Right kidney (tissue), 1 donor: ENCODE data around the gene ASH1L.
"Not testable (repeated sequence)": the region's sequence is repeated elsewhere in the genome, so short reads cannot be mapped to it uniquely, and the experiment has no call there.

ENCODE experiments used
- DNase-seq: peaks from one replicate; pipeline ENCODE4 v3.0.0-alpha.2; 2016

ASH1L gene

DNA sequence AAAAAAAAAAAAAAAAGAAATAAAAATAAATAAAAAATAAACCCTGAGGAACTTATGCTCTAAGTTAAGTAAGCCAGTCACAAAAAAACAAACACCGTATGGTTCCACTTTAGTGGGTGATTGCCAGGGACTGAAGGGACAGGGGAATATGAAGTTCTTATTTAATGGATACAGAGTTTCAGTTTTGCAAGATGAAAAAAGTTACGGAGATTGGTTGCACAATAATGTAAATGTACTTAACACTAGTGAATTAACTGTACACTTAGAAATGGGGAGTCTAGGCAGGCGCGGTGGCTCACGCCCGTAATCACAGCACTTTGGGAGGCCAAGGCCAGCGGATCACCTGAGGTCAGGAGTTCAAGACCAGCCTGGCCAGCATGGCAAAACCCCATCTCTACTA, 111.4 kb downstream of the ASH1L start:
- no peak for DNase-seq

DNA sequence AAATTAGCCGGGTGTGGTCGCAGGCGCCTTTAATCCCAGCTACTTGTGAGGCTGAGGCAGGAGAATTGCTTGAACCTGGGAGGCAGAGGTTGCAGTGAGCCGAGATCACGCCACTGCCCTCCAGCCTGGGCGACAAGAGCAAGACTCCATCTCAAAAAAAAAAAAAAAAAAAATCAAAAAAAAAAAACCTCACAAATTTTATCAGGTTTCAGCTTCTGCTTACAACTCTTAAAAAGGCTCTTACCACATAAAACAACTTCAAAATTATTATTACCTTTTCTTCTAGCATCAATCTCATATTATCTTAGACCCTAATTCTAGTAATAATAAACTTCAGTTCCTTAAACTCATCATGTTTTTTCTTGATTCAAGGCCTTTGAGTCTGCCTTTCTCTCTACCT, 120.2 kb downstream of the ASH1L start:
- DNase-seq: not testable (repeated sequence)

DNA sequence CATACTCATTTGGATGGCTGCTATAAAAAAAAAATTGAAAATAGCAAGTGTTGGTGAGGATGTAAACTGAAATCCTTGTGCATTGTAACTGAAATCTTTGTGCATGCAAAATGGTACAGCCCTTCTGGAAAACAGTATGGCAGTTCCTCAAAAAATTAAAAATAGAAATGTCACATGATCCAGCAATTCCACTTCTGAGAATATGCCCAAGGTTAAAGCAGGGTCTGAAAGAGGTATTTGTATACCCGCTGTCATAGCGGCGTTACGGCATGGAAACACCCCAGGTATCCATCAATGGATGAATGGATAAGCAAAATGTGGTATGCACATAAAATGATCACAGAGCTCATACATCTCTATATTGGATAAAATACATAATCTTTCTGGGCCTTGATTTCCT, 125.2 kb downstream of the ASH1L start:
- no peak for DNase-seq

DNA sequence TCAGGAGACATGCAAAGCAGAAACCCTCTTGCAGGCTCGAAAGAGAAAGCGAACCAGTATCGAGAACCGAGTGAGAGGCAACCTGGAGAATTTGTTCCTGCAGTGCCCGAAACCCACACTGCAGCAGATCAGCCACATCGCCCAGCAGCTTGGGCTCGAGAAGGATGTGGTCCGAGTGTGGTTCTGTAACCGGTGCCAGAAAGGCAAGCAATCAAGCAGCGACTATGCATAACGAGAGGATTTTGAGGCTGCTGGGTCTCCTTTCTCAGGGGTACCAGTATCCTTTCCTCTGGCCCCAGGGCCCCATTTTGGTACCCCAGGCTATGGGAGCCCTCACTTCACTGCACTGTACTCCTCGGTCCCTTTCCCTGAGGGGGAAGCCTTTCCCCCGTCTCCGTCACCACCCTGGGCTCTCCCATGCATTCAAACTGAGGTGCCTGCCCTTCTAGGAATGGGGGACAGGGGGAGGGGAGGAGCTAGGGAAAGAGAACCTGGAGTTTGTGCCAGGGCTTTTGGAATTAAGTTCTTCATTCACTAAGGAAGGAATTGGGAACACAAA, 128.7 kb downstream of the ASH1L start:
- DNase-seq: not testable (repeated sequence)

DNA sequence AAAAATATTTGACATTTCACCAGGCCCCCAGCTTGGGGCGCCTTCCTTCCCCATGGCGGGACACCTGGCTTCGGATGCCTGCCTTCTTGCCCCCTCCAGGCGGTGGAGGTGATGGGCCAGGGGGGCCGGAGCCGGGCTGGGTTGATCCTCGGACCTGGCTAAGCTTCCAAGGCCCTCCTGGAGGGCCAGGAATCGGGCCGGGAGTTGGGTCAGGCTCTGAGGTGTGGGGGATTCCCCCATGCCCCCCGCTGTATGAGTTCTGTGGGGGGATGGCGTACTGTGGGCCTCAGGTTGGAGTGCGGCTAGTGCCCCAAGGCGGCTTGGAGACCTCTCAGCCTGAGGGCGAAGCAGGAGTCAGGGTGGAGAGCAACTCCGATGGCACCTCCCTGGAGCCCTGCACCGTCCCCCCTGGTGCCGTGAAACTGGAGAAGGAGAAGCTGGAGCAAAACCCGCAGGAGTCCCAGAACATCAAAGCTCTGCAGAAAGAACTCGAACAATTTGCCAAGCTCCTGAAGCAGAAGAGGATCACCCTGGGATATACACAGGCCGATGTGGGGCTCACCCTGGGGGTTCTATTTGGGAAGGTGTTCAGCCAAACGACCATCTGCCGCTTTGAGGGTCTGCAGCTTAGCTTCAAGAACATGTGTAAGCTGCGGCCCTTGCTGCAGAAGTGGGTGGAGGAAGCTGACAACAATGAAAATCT, 129.3 kb downstream of the ASH1L start:
- not testable (repeated sequence) for DNase-seq

DNA sequence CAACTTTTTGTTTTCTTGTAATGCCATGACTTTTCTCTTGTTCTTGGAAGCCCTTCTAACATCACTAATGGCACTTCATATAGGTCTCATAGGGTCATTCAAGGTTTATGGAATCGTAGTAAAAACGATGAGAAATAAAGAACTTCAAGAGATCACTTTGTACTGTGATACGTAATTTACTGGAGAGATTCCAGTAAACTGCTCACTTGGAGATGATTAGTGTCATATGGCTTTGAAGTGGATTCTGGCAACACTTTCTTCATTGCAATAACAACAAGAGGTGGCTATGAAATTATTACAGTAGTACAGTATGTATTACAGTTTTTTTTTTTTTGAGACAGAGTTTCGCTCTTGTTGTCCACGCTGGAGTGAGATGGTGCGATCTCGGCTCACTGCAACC, 138.5 kb downstream of the ASH1L start:
- DNase-seq: no peak

DNA sequence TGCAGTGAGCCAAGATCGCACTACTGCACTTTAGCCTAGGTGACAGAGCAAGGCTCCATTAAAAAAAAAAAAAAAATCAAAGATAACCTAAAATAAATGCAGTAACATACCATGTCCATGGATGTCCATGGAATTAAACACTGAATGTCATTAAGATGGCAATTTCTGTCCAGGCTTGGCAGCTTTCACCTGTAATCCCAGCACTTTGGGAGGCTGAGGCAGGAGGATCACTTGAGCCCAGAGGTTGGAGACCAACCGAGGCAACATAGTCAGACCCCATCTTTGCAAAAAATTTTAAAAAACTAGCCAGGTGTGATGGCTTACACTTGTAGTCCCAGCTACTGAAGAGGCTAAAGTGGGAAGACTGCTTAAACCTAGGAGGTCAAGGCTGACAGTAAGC, 141.8 kb downstream of the ASH1L start:
- DNase-seq: no peak

DNA sequence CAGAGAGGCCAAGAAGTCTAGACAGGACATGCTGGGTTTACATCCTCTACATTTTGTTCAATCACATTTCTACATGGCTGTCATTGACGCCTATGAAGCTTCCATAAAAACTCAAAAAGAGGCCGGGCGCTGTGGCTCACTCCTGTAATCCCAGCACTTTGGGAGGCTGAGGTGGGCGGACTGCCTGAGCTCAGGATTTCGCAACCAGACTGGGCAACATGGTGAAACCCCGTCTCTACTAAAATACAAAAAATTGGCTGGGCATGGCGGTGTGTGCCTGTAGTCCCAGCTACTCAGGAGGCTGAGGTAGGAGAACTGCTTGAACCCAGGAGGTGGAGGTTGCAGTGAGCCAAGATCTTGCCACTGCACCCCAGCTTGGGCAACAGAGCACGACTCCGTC, 150.8 kb downstream of the ASH1L start:
- DNase-seq: not testable (repeated sequence)

DNA sequence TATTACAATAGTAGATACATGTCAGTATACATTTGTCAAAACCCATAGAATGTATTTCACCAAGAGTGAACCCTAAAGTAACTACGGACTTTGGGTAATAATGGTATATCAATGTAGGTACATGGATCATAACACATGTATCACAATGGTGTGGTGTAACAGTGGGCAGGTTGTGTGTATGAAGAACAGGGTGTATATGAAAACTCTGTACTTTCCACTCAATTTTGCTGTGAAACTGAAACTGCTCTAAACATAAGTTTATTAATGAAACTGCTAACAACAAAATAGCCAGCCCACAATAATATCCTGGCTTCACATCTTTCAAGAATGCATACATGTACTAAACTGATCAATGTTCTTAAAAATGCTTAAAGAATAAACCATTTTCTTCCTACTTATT, 151.7 kb downstream of the ASH1L start:
- no peak for DNase-seq

DNA sequence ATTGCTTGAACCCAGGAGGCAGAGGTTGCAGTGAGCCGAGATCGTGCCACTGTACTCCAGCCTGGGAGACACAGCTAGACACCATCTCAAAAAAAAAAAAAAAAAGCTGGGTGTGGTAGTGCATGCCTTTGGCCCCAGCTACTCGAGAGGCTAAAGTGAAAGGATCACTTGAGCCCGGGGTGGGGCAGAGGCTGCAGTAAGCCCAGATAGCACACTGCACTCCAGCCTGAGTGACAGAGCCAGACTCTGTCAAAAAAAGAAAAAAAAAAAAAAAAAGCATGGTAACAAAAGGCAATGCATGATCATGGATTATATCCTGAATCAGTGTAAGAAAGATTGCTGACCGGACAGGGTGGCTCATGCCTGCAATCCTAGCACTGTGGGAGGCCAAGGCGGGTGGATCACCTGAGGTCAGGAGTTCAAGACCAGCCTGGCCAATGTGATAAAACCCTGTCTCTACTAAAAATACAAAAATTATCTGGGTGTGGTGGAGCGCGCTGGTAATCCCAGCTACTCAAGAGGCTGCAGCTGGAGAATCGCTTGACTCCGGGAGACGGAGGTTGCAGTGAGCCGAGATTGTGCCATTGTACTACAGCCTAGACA, 165.6 kb downstream of the ASH1L start:
- DNase-seq: no peak

DNA sequence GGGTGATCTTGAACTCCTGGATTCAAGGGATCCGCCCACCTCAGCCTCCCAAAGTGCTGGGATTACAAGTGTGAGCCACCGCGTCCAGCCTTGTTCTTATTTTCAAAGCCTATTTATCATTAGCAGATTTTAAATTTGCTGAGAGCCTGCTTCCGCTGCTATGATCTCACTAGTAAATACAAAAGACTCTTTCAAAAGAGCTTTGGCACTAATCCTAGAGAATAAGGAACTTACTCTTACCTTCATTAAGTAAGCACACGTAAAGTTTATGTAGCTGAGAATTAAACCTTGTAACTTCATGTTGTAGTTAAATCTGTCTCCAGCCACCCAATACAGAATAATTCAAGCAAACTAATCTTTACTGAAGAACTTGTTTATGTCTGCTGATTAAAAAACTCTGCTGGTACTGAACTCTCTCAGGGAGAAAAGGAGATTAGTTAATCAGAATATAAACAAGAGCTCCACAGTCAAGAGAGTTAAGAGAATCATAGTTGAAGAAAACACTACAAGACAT, 169.6 kb downstream of the ASH1L start:
- DNase-seq: no peak

DNA sequence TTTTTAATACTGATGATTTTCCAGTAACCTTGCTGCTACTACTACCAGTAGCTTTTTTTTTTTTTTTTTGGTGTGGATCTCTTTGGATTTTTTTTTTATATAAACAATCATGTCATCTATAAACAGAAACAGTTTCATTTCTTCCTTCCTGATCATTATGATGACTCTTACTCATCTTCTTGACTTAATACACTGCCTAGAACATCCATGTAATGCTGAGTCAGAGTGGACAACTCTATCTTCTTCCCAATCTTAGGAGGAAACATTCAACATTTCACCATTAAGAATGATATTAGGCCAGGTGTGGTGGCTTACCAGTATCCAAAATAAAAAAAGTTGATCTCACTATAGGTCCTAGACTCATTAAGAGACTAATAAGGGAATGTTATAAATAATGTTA, 172.8 kb downstream of the ASH1L start:
- no peak for DNase-seq

DNA sequence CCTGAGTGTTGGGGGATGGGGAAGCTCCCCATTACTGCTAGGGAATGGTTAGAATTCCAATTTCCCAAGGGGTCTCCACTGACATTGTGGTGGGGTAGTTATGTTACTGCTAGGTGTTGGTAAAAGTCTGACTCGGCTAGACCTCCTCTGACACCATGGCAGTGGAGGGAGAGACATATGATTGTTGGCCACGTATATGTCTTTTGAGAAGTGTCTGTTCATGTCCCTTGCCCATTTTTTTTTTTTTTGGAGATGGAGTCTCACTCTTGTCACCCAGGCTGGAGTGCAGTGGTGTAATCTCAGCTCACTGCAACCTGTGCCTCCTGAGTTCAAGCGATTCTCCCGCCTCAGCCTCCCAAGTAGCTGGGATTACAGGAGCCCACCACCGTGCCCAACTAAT, 176.8 kb downstream of the ASH1L start:
- not testable (repeated sequence) for DNase-seq

DNA sequence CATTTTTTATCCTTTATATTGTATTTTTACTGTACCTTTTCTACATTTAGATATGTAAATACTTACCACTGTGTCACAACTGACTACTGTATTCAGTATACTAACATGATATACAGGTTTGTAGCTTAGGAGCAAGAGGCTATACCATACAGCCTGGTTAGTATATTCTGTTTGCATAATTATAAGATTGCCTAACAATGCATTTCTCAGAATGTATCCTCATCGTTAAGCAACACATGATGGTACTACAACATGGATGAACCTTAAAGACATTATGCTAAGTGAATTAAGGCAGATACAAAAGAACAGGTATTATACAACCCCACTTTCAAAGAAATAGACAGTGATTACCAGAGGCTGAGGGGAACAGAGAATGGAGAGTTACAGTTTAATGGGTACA, 179.2 kb downstream of the ASH1L start:
- DNase-seq: no peak

DNA sequence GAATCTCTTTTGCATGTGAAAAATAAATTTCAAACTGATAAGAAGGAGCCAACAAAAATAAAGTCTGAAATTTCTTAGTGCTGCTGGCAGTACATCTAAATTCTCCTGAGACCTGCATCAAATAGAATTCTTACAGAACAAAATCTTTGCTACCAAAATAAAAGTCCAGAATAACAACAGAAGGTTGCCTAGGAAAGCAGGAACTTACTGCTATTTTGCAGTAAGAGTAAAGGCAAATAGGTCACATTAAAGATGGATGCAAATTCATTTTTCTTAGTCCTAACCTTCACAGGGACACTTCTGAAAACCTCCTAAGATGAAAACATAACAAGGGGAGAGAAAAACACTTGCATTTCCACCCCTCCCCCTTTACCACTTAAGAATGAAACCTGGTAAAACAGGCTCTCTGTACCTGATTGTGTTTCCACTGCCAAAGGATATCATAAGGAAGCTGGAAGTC, 182.9 kb downstream of the ASH1L start:
- peak; percentile 4 for DNase-seq

DNA sequence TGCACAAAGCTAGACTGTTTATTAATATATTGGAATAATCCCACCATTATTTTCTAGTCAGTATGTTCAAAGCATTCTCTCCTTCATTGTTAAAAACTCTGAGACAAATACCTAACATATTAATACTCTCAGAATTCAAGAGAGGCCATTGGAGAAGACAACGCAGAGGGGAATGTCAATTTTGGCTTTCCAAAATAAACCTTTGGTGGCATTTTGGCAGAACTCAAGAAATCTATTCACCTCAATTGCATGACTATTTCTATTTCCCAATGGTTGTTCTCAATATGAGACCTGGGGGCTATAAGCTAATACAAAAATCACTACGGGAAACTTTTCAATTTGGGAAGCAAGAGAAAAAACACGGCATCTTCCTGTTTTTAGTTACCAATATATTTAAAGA, 183.4 kb downstream of the ASH1L start:
- no peak for DNase-seq

DNA sequence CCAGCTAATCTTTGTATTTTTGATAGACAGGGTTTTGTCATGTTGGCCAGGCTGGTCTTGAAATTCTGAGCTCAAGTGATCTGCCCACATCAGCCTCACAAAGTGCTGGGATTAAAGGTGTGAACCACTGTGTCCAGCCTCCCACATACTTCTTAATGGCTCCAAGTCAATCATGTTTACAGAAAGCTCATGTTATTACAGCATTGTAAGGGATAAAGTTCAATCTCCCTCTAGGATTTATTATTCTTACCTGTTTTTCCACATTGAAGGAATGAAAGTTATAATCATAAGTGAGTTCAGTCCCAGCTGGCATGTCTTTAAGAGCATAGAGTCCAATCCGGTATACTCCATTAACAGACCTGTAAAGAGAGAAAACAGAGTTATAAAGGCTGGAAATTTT, 202.6 kb downstream of the ASH1L start:
- no peak for DNase-seq

DNA sequence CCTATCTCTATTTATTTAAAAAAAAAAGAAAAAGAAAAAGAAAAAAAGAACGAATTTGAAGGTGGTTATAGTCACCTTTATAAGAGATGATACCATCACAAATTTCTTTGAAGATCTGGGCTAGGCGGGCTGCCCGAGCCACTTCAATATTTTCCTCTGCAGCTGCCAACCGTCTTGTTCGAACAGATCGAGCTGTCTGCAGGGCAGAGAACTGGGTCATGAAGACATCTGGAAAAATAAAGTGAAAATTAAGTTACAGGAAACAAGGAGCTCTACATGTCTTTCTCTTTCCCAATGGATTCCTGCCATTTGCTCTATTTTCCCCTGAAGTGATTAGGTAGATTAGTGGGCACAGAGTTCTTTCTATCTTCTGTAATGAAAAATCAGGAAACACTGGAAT, 210.0 kb downstream of the ASH1L start:
- DNase-seq: no peak

DNA sequence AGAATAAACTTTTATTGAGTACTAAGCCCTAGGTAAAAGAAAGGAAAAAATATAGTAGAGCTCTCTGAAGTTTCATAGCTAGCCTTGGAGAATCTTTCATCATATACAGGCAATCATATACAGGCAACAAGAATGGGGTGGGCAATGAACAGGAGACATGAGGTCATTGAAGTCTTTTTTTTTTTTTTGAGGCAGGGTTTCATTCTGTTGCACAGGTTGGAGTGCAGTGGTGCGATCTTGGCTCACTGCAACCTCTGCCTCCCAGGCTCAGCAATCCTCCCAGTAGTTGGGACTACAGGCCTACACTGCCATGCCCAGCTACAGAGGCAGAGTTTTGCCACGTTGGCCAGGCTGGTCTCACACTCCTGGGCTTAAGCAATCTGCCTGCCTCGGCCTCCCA, 219.8 kb downstream of the ASH1L start:
- no peak for DNase-seq

DNA sequence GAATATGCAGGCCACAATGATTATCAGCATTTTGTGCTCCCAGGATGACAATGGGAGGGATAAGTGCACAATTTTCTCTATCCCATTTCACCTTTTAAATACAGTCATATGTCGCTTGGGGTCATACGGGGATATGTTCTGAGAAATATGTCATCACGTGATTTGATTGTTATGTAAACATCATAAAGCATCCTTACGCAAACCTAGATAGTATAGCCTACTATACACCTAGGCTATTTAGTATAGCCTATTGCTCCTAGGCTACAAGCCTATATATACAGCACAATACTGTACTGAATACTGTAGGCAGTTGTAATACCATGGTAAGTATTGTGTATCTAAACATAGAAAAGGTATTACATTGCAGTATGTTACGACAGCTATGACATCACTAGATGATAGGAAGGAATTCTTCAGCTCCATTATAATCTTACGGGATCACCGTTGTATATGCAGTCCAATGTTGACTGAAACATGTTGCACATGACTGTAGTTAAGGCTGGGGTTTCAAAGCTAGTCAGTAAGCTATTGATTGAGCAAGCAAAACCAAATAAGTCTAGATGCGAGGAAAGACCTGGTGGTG, 223.0 kb downstream of the ASH1L start:
- DNase-seq: no peak

DNA sequence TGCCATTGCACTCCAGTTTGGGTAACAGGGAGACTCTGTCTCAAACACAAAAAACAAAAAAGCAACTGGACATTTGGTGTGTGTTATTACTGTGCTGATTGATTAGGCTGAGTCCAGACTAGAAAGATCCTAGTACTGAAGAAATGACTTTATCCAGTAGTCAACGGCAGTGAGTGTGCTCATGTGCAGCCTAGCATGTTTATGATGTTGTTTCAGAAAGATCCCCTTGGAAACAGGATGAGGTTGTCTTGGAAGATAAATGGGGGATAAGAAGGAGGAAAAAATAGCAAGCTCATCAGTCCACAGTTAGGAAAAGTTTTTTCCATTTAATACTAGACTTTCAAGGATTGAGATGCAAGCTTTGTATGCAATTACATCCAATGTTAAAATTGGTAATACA, 227.6 kb downstream of the ASH1L start:
- DNase-seq: no peak

DNA sequence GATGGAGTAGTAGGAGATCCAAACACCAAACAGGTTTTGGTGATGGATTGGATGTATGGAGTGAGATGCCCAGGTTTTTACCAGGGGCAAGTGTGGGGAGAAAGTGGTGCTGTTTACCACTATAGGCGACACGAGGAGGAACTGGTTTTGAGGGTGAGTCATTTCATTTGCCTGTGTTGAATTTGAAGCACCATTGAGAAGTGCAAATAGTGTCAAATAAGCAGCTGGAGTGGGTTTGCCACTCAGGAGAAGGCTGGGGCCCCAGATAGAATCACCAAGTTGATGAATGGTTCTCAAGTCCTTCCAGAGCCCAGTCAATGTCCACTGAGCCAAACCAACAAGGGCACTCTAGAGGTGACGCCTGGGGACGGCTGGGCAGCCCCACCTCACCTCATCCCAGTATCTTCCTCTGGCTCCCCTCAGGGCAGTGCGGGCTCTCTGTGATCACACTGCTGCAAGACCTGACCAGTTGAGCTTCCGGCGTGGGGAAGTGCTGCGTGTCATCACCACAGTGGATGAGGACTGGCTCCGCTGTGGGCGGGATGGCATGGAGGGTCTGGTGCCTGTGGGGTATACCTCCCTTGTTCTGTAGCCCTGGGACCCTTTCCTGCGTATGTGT, 232.5 kb downstream of the ASH1L start:
- no peak for DNase-seq

DNA sequence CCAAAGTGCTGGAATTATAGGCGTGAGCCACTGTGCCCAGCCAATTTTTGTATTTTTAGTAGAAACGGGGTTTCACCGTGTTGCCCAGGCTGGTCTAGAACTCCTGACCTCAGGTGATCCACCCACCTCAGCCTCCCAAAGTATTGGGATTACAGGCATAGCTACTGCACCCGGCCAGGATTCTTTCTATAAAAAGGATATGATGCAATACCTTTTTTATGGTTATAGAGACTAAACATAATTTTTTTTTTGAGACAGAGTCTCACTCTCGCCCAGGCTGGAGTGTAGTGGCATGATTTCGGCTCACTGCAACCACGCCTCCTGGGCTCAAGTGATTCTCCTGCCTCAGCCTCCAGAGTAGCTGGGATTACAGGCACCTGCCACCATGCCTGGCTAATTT, 233.7 kb downstream of the ASH1L start:
- not testable (repeated sequence) for DNase-seq
